ENCODE measurements around the gene ARRB2. TPM values are rescaled to one million over a fixed set of nuclear protein-coding genes. Genes with fewer than 3 reads are reported as not detected.
"Not testable (repeated sequence)": the region's sequence is repeated elsewhere in the genome, so short reads cannot be mapped to it uniquely, and the experiment has no call there.

Gene ARRB2
- polyA plus RNA-seq, 4 donors: 43.8 to 131 (median 110) TPM

GRCh38 chr17:4704574-4704907 lies 5.9 kb upstream of the ARRB2 start:
- H3K9me3 ChIP-seq (ENCODE audit: control insufficient read depth in 2 of 2, insufficient read depth in 1 of 2, low read depth in 1 of 2, low read length in 1 of 2); FAIRE-seq; H3K27me3 ChIP-seq (ENCODE audit: control insufficient read depth in 3 of 3, insufficient read depth in 3 of 3, low read length in 3 of 3); DNase-seq; H3K36me3 ChIP-seq (ENCODE audit: control insufficient read depth in 3 of 3, insufficient read depth in 2 of 3, low read depth in 1 of 3, low read length in 3 of 3): not testable (repeated sequence)
- Histone ChIP-seq H3K4me1 (ENCODE audit: control insufficient read depth in 3 of 3, insufficient read depth in 2 of 3, low read depth in 1 of 3, low read length in 2 of 3) (peaks cover 0 to 10% (median 3%) of the 10 kb centered on the region in 3 donors), H3K4me3 (ENCODE audit: low read depth in 1 of 3, low read length in 3 of 3) (peak overlapping the region in 2 of 3 donors; percentile 80 to 98), H3K27ac (ENCODE audit: low read depth in 1 of 3, low read length in 2 of 3) (peak overlapping the region in 1 of 3 donors; percentile 78)
- WGBS, 3 donors: 35 to 43% (median 35%) methylated on average over 14 of the region's 14 CpGs

GRCh38 chr17:4704991-4705390 lies 5.4 kb upstream of the ARRB2 start:
- DNase-seq (no peak), FAIRE-seq (no peak)
- H3K4me1 ChIP-seq (ENCODE audit: control insufficient read depth in 3 of 3, insufficient read depth in 2 of 3, low read depth in 1 of 3, low read length in 2 of 3): peaks cover 0 to 10% (median 3%) of the 10 kb centered on the region in 3 donors
- H3K36me3 ChIP-seq (ENCODE audit: control insufficient read depth in 3 of 3, insufficient read depth in 2 of 3, low read depth in 1 of 3, low read length in 3 of 3): peaks cover 0 to 5% (median 0%) of the 10 kb centered on the region in 3 donors
- H3K27me3 ChIP-seq (ENCODE audit: control insufficient read depth in 3 of 3, insufficient read depth in 3 of 3, low read length in 3 of 3): no peaks in the 10 kb centered on the region
- peaks cover 1 to 3% of the 10 kb centered on the region in 2 donors for H3K9me3 ChIP-seq (ENCODE audit: control insufficient read depth in 2 of 2, insufficient read depth in 1 of 2, low read depth in 1 of 2, low read length in 1 of 2)
- no peak overlapping the region for H3K27ac ChIP-seq (ENCODE audit: low read depth in 1 of 3, low read length in 2 of 3)
- 94 to 98% (median 97%) methylated on average over 15 of the region's 15 CpGs for WGBS, 3 donors
- no peak overlapping the region for H3K4me3 ChIP-seq (ENCODE audit: low read depth in 1 of 3, low read length in 3 of 3)

GRCh38 chr17:4706121-4706520 lies 4.3 kb upstream of the ARRB2 start:
- H3K27ac ChIP-seq (ENCODE audit: low read depth in 1 of 3, low read length in 2 of 3): no peak overlapping the region
- H3K9me3 ChIP-seq (ENCODE audit: control insufficient read depth in 2 of 2, insufficient read depth in 1 of 2, low read depth in 1 of 2, low read length in 1 of 2): peaks cover 1 to 3% of the 10 kb centered on the region in 2 donors
- H3K36me3 ChIP-seq (ENCODE audit: control insufficient read depth in 3 of 3, insufficient read depth in 2 of 3, low read depth in 1 of 3, low read length in 3 of 3): peaks cover 0 to 2% (median 0%) of the 10 kb centered on the region in 3 donors
- H3K27me3 ChIP-seq (ENCODE audit: control insufficient read depth in 3 of 3, insufficient read depth in 3 of 3, low read length in 3 of 3): no peaks in the 10 kb centered on the region
- 79 to 91% (median 86%) methylated on average over 7 of the region's 7 CpGs for WGBS, 3 donors
- H3K4me1 ChIP-seq (ENCODE audit: control insufficient read depth in 3 of 3, insufficient read depth in 2 of 3, low read depth in 1 of 3, low read length in 2 of 3): peaks cover 0 to 14% (median 3%) of the 10 kb centered on the region in 3 donors
- no peak overlapping the region for H3K4me3 ChIP-seq (ENCODE audit: low read depth in 1 of 3, low read length in 3 of 3)
- no peak for DNase-seq
- no peak for FAIRE-seq

- H3K27ac ChIP-seq (ENCODE audit: low read depth in 1 of 3, low read length in 2 of 3): no peak overlapping the region
- H3K9me3 ChIP-seq (ENCODE audit: control insufficient read depth in 2 of 2, insufficient read depth in 1 of 2, low read depth in 1 of 2, low read length in 1 of 2): peaks cover 1 to 3% of the 10 kb centered on the region in 2 donors
- FAIRE-seq (no peak), DNase-seq (peak in 1 of 2 donors; percentile 29)
- H3K27me3 ChIP-seq (ENCODE audit: control insufficient read depth in 3 of 3, insufficient read depth in 3 of 3, low read length in 3 of 3): no peaks in the 10 kb centered on the region
- no peak overlapping the region for H3K4me3 ChIP-seq (ENCODE audit: low read depth in 1 of 3, low read length in 3 of 3)
- H3K4me1 ChIP-seq (ENCODE audit: control insufficient read depth in 3 of 3, insufficient read depth in 2 of 3, low read depth in 1 of 3, low read length in 2 of 3): peaks cover 4 to 24% (median 6%) of the 10 kb centered on the region in 3 donors
- H3K36me3 ChIP-seq (ENCODE audit: control insufficient read depth in 3 of 3, insufficient read depth in 2 of 3, low read depth in 1 of 3, low read length in 3 of 3): peaks cover 0 to 5% (median 0%) of the 10 kb centered on the region in 3 donors
- WGBS, 3 donors: 69 to 80% (median 77%) methylated on average over 8 of the region's 8 CpGs
Measured at GRCh38 chr17:4708436-4708835, 2.0 kb upstream of the ARRB2 start.

- FAIRE-seq: no peak
- Histone ChIP-seq H3K4me3 (ENCODE audit: low read depth in 1 of 3, low read length in 3 of 3) (peak overlapping the region; percentile 75 to 88 (median 81)), H3K27ac (ENCODE audit: low read depth in 1 of 3, low read length in 2 of 3) (peak overlapping the region; percentile 92 to 96 (median 94)), H3K27me3 (ENCODE audit: control insufficient read depth in 3 of 3, insufficient read depth in 3 of 3, low read length in 3 of 3) (no peaks in the 10 kb centered on the region), H3K36me3 (ENCODE audit: control insufficient read depth in 3 of 3, insufficient read depth in 2 of 3, low read depth in 1 of 3, low read length in 3 of 3) (peaks cover 0 to 24% (median 0%) of the 10 kb centered on the region in 3 donors), H3K4me1 (ENCODE audit: control insufficient read depth in 3 of 3, insufficient read depth in 2 of 3, low read depth in 1 of 3, low read length in 2 of 3) (peaks cover 4 to 38% (median 11%) of the 10 kb centered on the region in 3 donors), H3K9me3 (ENCODE audit: control insufficient read depth in 2 of 2, insufficient read depth in 1 of 2, low read depth in 1 of 2, low read length in 1 of 2) (peaks cover 0 to 3% of the 10 kb centered on the region in 2 donors)
- peak in 1 of 2 donors; percentile 55 for DNase-seq
- 1 to 5% (median 3%) methylated on average over 44 to 57 of the region's 57 CpGs for WGBS, 3 donors
Measured at GRCh38 chr17:4710693-4711634, 532 bp downstream of the ARRB2 start.

GRCh38 chr17:4711661-4712181 lies 1.3 kb downstream of the ARRB2 start:
- Histone ChIP-seq H3K4me3 (ENCODE audit: low read depth in 1 of 3, low read length in 3 of 3) (peak overlapping the region in 2 of 3 donors; percentile 75 to 88), H3K36me3 (ENCODE audit: control insufficient read depth in 3 of 3, insufficient read depth in 2 of 3, low read depth in 1 of 3, low read length in 3 of 3) (peaks cover 2 to 31% (median 3%) of the 10 kb centered on the region in 3 donors), H3K9me3 (ENCODE audit: control insufficient read depth in 2 of 2, insufficient read depth in 1 of 2, low read depth in 1 of 2, low read length in 1 of 2) (peaks cover 0 to 3% of the 10 kb centered on the region in 2 donors), H3K27me3 (ENCODE audit: control insufficient read depth in 3 of 3, insufficient read depth in 3 of 3, low read length in 3 of 3) (no peaks in the 10 kb centered on the region), H3K4me1 (ENCODE audit: control insufficient read depth in 3 of 3, insufficient read depth in 2 of 3, low read depth in 1 of 3, low read length in 2 of 3) (peaks cover 4 to 38% (median 11%) of the 10 kb centered on the region in 3 donors), H3K27ac (ENCODE audit: low read depth in 1 of 3, low read length in 2 of 3) (peak overlapping the region; percentile 92 to 96 (median 94))
- WGBS, 3 donors: 11 to 38% (median 16%) methylated on average over 6 of the region's 6 CpGs
- peak; percentile 85 to 94 for DNase-seq
- no peak for FAIRE-seq

GRCh38 chr17:4712526-4712925 lies 2.1 kb downstream of the ARRB2 start:
- peaks cover 4 to 38% (median 11%) of the 10 kb centered on the region in 3 donors for H3K4me1 ChIP-seq (ENCODE audit: control insufficient read depth in 3 of 3, insufficient read depth in 2 of 3, low read depth in 1 of 3, low read length in 2 of 3)
- H3K36me3 ChIP-seq (ENCODE audit: control insufficient read depth in 3 of 3, insufficient read depth in 2 of 3, low read depth in 1 of 3, low read length in 3 of 3): peaks cover 2 to 39% (median 5%) of the 10 kb centered on the region in 3 donors
- FAIRE-seq: no peak
- peak overlapping the region; percentile 92 to 96 (median 94) for H3K27ac ChIP-seq (ENCODE audit: low read depth in 1 of 3, low read length in 2 of 3)
- peak in 1 of 2 donors; percentile 67 for DNase-seq
- H3K27me3 ChIP-seq (ENCODE audit: control insufficient read depth in 3 of 3, insufficient read depth in 3 of 3, low read length in 3 of 3): no peaks in the 10 kb centered on the region
- 21 to 62% (median 44%) methylated on average over 3 of the region's 3 CpGs for WGBS, 3 donors
- peak overlapping the region in 2 of 3 donors; percentile 75 to 88 for H3K4me3 ChIP-seq (ENCODE audit: low read depth in 1 of 3, low read length in 3 of 3)
- H3K9me3 ChIP-seq (ENCODE audit: control insufficient read depth in 2 of 2, insufficient read depth in 1 of 2, low read depth in 1 of 2, low read length in 1 of 2): peaks cover 0 to 3% of the 10 kb centered on the region in 2 donors

- H3K9me3 ChIP-seq (ENCODE audit: control insufficient read depth in 2 of 2, insufficient read depth in 1 of 2, low read depth in 1 of 2, low read length in 1 of 2); H3K27me3 ChIP-seq (ENCODE audit: control insufficient read depth in 3 of 3, insufficient read depth in 3 of 3, low read length in 3 of 3); DNase-seq; FAIRE-seq: not testable (repeated sequence)
- peak overlapping the region in 2 of 3 donors; percentile 51 to 54 for H3K27ac ChIP-seq (ENCODE audit: low read depth in 1 of 3, low read length in 2 of 3)
- peaks cover 2 to 59% (median 12%) of the 10 kb centered on the region in 3 donors for H3K36me3 ChIP-seq (ENCODE audit: control insufficient read depth in 3 of 3, insufficient read depth in 2 of 3, low read depth in 1 of 3, low read length in 3 of 3)
- H3K4me3 ChIP-seq (ENCODE audit: low read depth in 1 of 3, low read length in 3 of 3): peak overlapping the region in 1 of 3 donors; percentile 8
- WGBS, 3 donors: 63 to 76% (median 64%) methylated on average over 7 to 10 of the region's 15 CpGs
- H3K4me1 ChIP-seq (ENCODE audit: control insufficient read depth in 3 of 3, insufficient read depth in 2 of 3, low read depth in 1 of 3, low read length in 2 of 3): peaks cover 4 to 38% (median 11%) of the 10 kb centered on the region in 3 donors
Measured at GRCh38 chr17:4714340-4715062, 4.1 kb downstream of the ARRB2 start.

Data from small intestine (tissue), 7 donors.